Stomach (tissue), 9 donors: ENCODE data around the gene LRP1B. TPM values are rescaled to one million over a fixed set of nuclear protein-coding genes. Genes with fewer than 3 reads are reported as not detected.
"Not testable (repeated sequence)": the region's sequence is repeated elsewhere in the genome, so short reads cannot be mapped to it uniquely, and the experiment has no call there.

Experiments
- DNase-seq, 2 donors: peaks; one replicate each; pipeline versions ENCODE4 v3.0.0 to v3.0.0-alpha.2; 2013 to 2019
- H3K27ac ChIP-seq, 5 donors: fragments of 200-600 bp in 4 of 5; sonication (generic) in 4 of 5; one replicate each; pipeline ENCODE4 v1.5.1; 2013 to 2019; ENCODE audit warnings: mild to moderate bottlenecking in 1 of 5, moderate library complexity in 1 of 5
- H3K27me3 ChIP-seq, 3 donors: fragments of 200-600 bp; sonication (generic); one replicate each; pipeline ENCODE4 v1.5.1; 2017 to 2019; ENCODE audit warnings: mixed run types in 1 of 3
- H3K36me3 ChIP-seq, 4 donors: fragments of 200-600 bp; sonication (generic); 1 replicate in 3 of 4; 2 replicates in 1 of 4; pipeline ENCODE4 v1.5.1; 2016 to 2019
- H3K4me1 ChIP-seq, 4 donors: fragments of 200-600 bp; sonication (generic); one replicate each; pipeline ENCODE4 v1.5.1; 2016 to 2019
- H3K4me3 ChIP-seq, 4 donors: fragments of 200-600 bp; sonication (generic) in 3 of 4; one replicate each; pipeline ENCODE4 v1.5.1; 2016 to 2019; ENCODE audit warnings: mild to moderate bottlenecking in 1 of 4
- H3K9me3 ChIP-seq, 4 donors: fragments of 200-600 bp; sonication (generic); one replicate each; pipeline ENCODE4 v1.5.1; 2016 to 2019
- CTCF ChIP-seq, 7 experiments: fragments of 450-650 bp in 4 of 7; fragments of 200-600 bp in 3 of 7; sonication (generic) in 3 of 7; IDR thresholded peaks; one replicate each; pipeline ENCODE4 v1.5.1; 2016 to 2019; ENCODE audit warnings: antibody characterized with exemption in 7 of 7, control low read depth in 2 of 7, mild to moderate bottlenecking in 1 of 7
- EP300 ChIP-seq: sonication (generic); formaldehyde crosslinking; IDR thresholded peaks from one replicate; pipeline ENCODE4 v1.6.1; 2017; ENCODE audit warnings: antibody characterized with exemption
- POLR2A ChIP-seq, 4 donors: fragments of 450-650 bp; IDR thresholded peaks; one replicate each; pipeline ENCODE4 v1.6.1; 2016; ENCODE audit warnings: antibody characterized with exemption in 4 of 4, control low read depth in 2 of 4, mild to moderate bottlenecking in 1 of 4, moderate library complexity in 1 of 4
- POLR2AphosphoS5 ChIP-seq, 3 donors: sonication (generic); formaldehyde crosslinking; IDR thresholded peaks; one replicate each; pipeline ENCODE4 v1.6.1; 2016; ENCODE audit warnings: antibody characterized with exemption in 3 of 3
- WGBS, 5 donors: extraction: QIAGEN DNeasy Blood & Tissue Kit in 3 of 5; methylation state at CpG; one replicate each; pipeline versions ENCODE4 v1.1.5 to v1.1.7; 2013 to 2018; 5-methylcytosine and 5-hydroxymethylcytosine counted together
- intact Hi-C: fragments of 100-400 bp; cut with DNase I; formaldehyde crosslinking; loops from one replicate; pipeline ENCODE4 v1.15.1; 2023; ENCODE audit warnings: low total_unique reads
- polyA plus RNA-seq, 3 donors: library from polyadenylated mRNA; stranded (reverse); fragments of 200-250 nt; gene quantifications; one replicate each; pipeline ENCODE4 v1.2.3, GENCODE V29; 2013
- total RNA-seq, 5 donors: library from RNA; depleted of rRNA; stranded (reverse); fragments of >200 nt; gene quantifications; one replicate each; pipeline versions ENCODE4 v1.1.0 to v1.2.3, GENCODE V29; 2014 to 2016
- donor health status: healthy with polysubstance abuse.
- donor health status: Bipolar disorder and iron deficiency.
- donor health status: healthy.

Gene LRP1B
- total and polyA plus RNA-seq, 8 donors, result under 0.01 to 9.0 (median 0.38) TPM

- TF ChIP-seq POLR2A (IDR thresholded peaks at IDR 0.05), result no peak
- no peak for TF ChIP-seq POLR2AphosphoS5 (IDR thresholded peaks at IDR 0.05)
- TF ChIP-seq EP300, result no peak
- TF ChIP-seq CTCF (IDR thresholded peaks at IDR 0.05), result no peak
- intact Hi-C loops, result no loop called here
- no peaks in the 10 kb centered on the region for H3K27me3 ChIP-seq
- H3K27ac ChIP-seq, result no peak overlapping the region
- no peaks in the 10 kb centered on the region for H3K36me3 ChIP-seq
- H3K4me3 ChIP-seq, result no peak overlapping the region
- no peaks in the 10 kb centered on the region for H3K4me1 ChIP-seq
- 78 to 83% (median 81%) methylated on average over 3 of the region's 3 CpGs for WGBS, 5 donors
- no peak for DNase-seq
- H3K9me3 ChIP-seq, result no peaks in the 10 kb centered on the region
Observed at GRCh38 chr2:140349695-140350094, 1781.1 kb downstream of the LRP1B start.

GRCh38 chr2:140348826-140349225, 1782.0 kb downstream of the LRP1B start:
- H3K36me3 ChIP-seq, result no peaks in the 10 kb centered on the region
- no peaks in the 10 kb centered on the region for H3K9me3 ChIP-seq
- WGBS, 5 donors, result 69 to 92% (median 82%) methylated on average over 4 of the region's 4 CpGs
- no peak for DNase-seq
- no peak overlapping the region for H3K4me3 ChIP-seq
- H3K27me3 ChIP-seq, result no peaks in the 10 kb centered on the region
- H3K27ac ChIP-seq, result no peak overlapping the region
- no peaks in the 10 kb centered on the region for H3K4me1 ChIP-seq
- intact Hi-C loops, result no loop called here
- TF ChIP-seq CTCF (IDR thresholded peaks at IDR 0.05) (no peak), POLR2A (IDR thresholded peaks at IDR 0.05) (no peak), EP300 (no peak), POLR2AphosphoS5 (IDR thresholded peaks at IDR 0.05) (no peak)

- Histone ChIP-seq H3K36me3 (no peaks in the 10 kb centered on the region), H3K27me3 (no peaks in the 10 kb centered on the region), H3K9me3 (no peaks in the 10 kb centered on the region), H3K27ac (no peak overlapping the region), H3K4me3 (no peak overlapping the region), H3K4me1 (no peaks in the 10 kb centered on the region)
- intact Hi-C loops, result no loop called here
- TF ChIP-seq POLR2AphosphoS5 (IDR thresholded peaks at IDR 0.05), result no peak
- no peak for TF ChIP-seq POLR2A (IDR thresholded peaks at IDR 0.05)
- TF ChIP-seq CTCF (IDR thresholded peaks at IDR 0.05), result no peak
- no peak for TF ChIP-seq EP300
- no peak for DNase-seq
- 53 to 73% (median 68%) methylated on average over 1 of the region's 1 CpG for WGBS, 5 donors
Observed at GRCh38 chr2:140344838-140345237, 1786.0 kb downstream of the LRP1B start.

GRCh38 chr2:140344266-140344665, 1786.5 kb downstream of the LRP1B start:
- intact Hi-C loops, H3K27me3 ChIP-seq, H3K27ac ChIP-seq, H3K36me3 ChIP-seq, H3K4me3 ChIP-seq, DNase-seq, H3K9me3 ChIP-seq, H3K4me1 ChIP-seq: not testable (repeated sequence)
- 83 to 92% (median 83%) methylated on average over 1 of the region's 1 CpG for WGBS, 5 donors

GRCh38 chr2:140338795-140339194, 1792.0 kb downstream of the LRP1B start:
- H3K27me3 ChIP-seq, result no peaks in the 10 kb centered on the region
- no peaks in the 10 kb centered on the region for H3K4me1 ChIP-seq
- intact Hi-C loops, result no loop called here
- H3K9me3 ChIP-seq, result no peaks in the 10 kb centered on the region
- no peak overlapping the region for H3K4me3 ChIP-seq
- WGBS, 5 donors, result 28 to 46% (median 36%) methylated on average over 1 of the region's 1 CpG
- no peak for DNase-seq
- no peaks in the 10 kb centered on the region for H3K36me3 ChIP-seq
- TF ChIP-seq POLR2A (IDR thresholded peaks at IDR 0.05), result no peak
- TF ChIP-seq POLR2AphosphoS5 (IDR thresholded peaks at IDR 0.05), result no peak
- no peak for TF ChIP-seq EP300
- TF ChIP-seq CTCF (IDR thresholded peaks at IDR 0.05), result no peak
- H3K27ac ChIP-seq, result no peak overlapping the region
